ENCODE data around the gene SUPT6H. TPM values are rescaled to one million over a fixed set of nuclear protein-coding genes. Genes with fewer than 3 reads are reported as not detected.

The SUPT6H gene
- total and polyA plus RNA-seq, 2 donors (not counting 3 experiments of a cell fraction or from before 2014, with no cell fraction given), result 33.9 to 79.2 TPM

DNA sequence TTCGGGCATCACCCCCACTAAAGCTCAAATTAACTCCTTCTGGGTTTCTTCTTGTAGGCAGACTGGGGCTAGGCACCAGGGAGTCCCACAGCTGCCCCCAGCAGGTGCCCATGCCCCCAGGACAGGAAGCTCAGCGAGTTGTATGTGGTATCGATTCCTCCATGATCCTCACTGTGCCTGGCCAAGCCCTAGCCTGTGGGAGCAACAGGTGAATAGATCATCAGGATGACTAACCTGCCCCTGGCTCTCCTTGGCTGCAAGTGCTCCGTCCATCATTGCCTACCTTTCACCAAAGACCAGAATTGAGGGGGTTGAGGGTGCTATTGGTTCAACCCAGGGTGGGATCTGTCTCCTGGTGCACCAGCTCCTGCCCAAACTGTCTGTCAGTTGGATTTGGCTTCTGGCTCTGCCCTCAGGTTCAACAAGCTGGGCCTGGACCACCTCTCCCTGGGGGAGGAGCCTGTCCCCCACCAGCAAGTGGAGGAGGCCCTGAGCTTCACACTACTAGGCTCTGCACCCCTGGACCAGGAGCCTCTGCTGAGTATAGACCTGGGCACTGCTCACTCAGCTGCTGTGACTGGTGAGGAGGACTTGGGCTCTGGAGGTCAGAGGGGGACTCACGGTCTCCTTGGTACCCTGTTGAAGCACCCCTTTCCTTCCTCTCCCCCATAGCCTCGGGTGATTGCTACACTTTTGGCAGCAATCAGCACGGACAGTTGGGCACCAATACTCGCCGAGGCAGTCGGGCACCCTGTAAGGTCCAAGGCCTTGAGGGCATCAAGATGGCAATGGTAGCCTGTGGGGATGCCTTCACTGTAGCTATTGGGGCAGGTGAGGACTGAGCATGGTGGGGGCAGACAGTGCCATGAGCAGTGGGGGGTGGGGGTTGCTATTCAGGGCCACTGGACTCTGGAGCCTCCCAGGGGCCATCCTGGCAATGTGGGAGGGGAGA is 78.7 kb downstream of the SUPT6H start:
- H3K4me3 ChIP-seq (replicated peaks in 1 of 3; ENCODE audit: insufficient read depth in 1 of 3, low read depth in 1 of 3, low read length in 3 of 3), result no peak overlapping the region
- intact Hi-C loops (cut with micrococcal nuclease), result no loop called here
- DNase-seq (ENCODE audit: low read depth, low spot score) (no peak), FAIRE-seq (no peak)
- no peak overlapping the region for H2AFZ ChIP-seq (ENCODE audit: low read depth, low read length)
- H3K9me1 ChIP-seq (replicated peaks; ENCODE audit: control insufficient read depth, extremely low read depth, insufficient read depth, low read length), result no peaks in the 10 kb centered on the region
- ChIA-PET CTCF (interaction anchor here (16.6 kb wide), 1 partner anchor 11 kb away, joined by 602 read pairs; the partner anchor contains the start of genes NEK8 and TLCD1), POLR2A (no interaction called here)
- H3K4me2 ChIP-seq (ENCODE audit: insufficient read depth, low read length), result no peak overlapping the region
- no peaks in the 10 kb centered on the region for H3K9me3 ChIP-seq (replicated peaks; ENCODE audit: control insufficient read depth, insufficient read depth, low read length)
- no TSS peak for BruUV-seq (replicated peaks)
- H3K27me3 ChIP-seq (ENCODE audit: control insufficient read depth in 2 of 2, insufficient read depth in 2 of 2, low read length in 2 of 2), result no peaks in the 10 kb centered on the region
- dilution Hi-C loops (cut with MboI; ENCODE audit: extremely low pct_ligation_motif_present, low sequenced_read_pairs), result no loop called here
- H3K79me2 ChIP-seq (ENCODE audit: control insufficient read depth, insufficient read depth, low read length), result peaks cover 17% of the 10 kb centered on the region
- no peak overlapping the region for H3K27ac ChIP-seq (ENCODE audit: insufficient read depth, low read depth, low read length)
- peaks cover 8% of the 10 kb centered on the region for H3K4me1 ChIP-seq (ENCODE audit: control insufficient read depth, extremely low read depth, insufficient read depth, low read length)
- H4K20me1 ChIP-seq (replicated peaks; ENCODE audit: control insufficient read depth, extremely low read depth, insufficient read depth, low read length), result no peaks in the 10 kb centered on the region
- TF ChIP-seq POLR2AphosphoS5 (IDR thresholded peaks at IDR 0.05; ENCODE audit: insufficient read depth, low read depth, low read length) (no peak), FOS (IDR thresholded peaks at IDR 0.05; ENCODE audit: borderline replicate concordance, insufficient read depth, low read length) (no peak), MYC (IDR thresholded peaks at IDR 0.05; ENCODE audit: low read depth, low read length) (no peak), JUN (IDR thresholded peaks at IDR 0.05; ENCODE audit: borderline replicate concordance, insufficient read depth, insufficient read length, low read depth) (no peak), EZH2 (IDR thresholded peaks at IDR 0.05; ENCODE audit: borderline replicate concordance, low read depth, low read length, severe bottlenecking) (no peak), POLR2A (IDR thresholded peaks at IDR 0.05; ENCODE audit: low read depth, low read length) (no peak)
- TF ChIP-seq, protein P1, sequence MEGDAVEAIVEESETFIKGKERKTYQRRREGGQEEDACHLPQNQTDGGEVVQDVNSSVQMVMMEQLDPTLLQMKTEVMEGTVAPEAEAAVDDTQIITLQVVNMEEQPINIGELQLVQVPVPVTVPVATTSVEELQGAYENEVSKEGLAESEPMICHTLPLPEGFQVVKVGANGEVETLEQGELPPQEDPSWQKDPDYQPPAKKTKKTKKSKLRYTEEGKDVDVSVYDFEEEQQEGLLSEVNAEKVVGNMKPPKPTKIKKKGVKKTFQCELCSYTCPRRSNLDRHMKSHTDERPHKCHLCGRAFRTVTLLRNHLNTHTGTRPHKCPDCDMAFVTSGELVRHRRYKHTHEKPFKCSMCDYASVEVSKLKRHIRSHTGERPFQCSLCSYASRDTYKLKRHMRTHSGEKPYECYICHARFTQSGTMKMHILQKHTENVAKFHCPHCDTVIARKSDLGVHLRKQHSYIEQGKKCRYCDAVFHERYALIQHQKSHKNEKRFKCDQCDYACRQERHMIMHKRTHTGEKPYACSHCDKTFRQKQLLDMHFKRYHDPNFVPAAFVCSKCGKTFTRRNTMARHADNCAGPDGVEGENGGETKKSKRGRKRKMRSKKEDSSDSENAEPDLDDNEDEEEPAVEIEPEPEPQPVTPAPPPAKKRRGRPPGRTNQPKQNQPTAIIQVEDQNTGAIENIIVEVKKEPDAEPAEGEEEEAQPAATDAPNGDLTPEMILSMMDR (IDR thresholded peaks at IDR 0.05; ENCODE audit: extremely low read depth in 1 of 2, insufficient read depth in 1 of 2, low read depth in 1 of 2, low read length in 2 of 2), result no peak
- no peaks in the 10 kb centered on the region for H3K36me3 ChIP-seq (ENCODE audit: control insufficient read depth in 2 of 2, extremely low read depth in 1 of 2, insufficient read depth in 2 of 2, low read length in 2 of 2)
- H3K9ac ChIP-seq (replicated peaks; ENCODE audit: extremely low read depth, insufficient read depth, low read length), result no peak overlapping the region

All from endothelial cell of umbilical vein (primary cell).